C4-2B (cell line): ENCODE measurements around the gene FAM9C.

Experiments used
- CTCF ChIP-seq: fragments of 450-650 bp; conservative IDR thresholded peaks from 2 replicates; pipeline ENCODE4 v1.5.1; 2017; ENCODE audit warnings: mild to moderate bottlenecking
- ZFX ChIP-seq: fragments of 450-650 bp; IDR thresholded peaks from 2 replicates; pipeline ENCODE4 v1.6.1; 2017

- no peak for TF ChIP-seq CTCF
- TF ChIP-seq ZFX, result no peak
Measured at GRCh38 chrX:13064599-13065143, 20.3 kb upstream of the FAM9C start.
